Myocyte (in vitro differentiated cells): ENCODE results near the gene MEGF11. TPM values are rescaled to one million over a fixed set of nuclear protein-coding genes. Genes with fewer than 3 reads are reported as not detected.
"Not testable (repeated sequence)": the region's sequence is repeated elsewhere in the genome, so short reads cannot be mapped to it uniquely, and the experiment has no call there.

Source experiments
- DNase-seq: peaks from one replicate; pipeline ENCODE4 v3.0.0-alpha.2; 2012; ENCODE audit warnings: low read depth
- total RNA-seq: library from RNA; depleted of rRNA; stranded (reverse); fragments of >200 nt; gene quantifications from 2 replicates; pipeline ENCODE4 v1.2.3, GENCODE V29; 2014

Gene MEGF11
- total RNA-seq, 1 donor from 2014 or later, result not detected

- peak; percentile 18 for DNase-seq
Observed at GRCh38 chr15:65903296-65904073, 350.1 kb downstream of the MEGF11 start.

GRCh38 chr15:65902373-65902772 lies 351.2 kb downstream of the MEGF11 start:
- DNase-seq, result peak; percentile 32

- DNase-seq, result no peak
Observed at GRCh38 chr15:65901836-65902235, 351.7 kb downstream of the MEGF11 start.

- DNase-seq, result no peak
Observed at GRCh38 chr15:65901336-65901735, 352.2 kb downstream of the MEGF11 start.

GRCh38 chr15:65900488-65900887 lies 353.1 kb downstream of the MEGF11 start:
- DNase-seq, result no peak

- DNase-seq, result no peak
Observed at GRCh38 chr15:65896236-65896635, 357.3 kb downstream of the MEGF11 start.

- DNase-seq, result no peak
Observed at GRCh38 chr15:65893060-65893459, 360.5 kb downstream of the MEGF11 start.

- DNase-seq, result no peak
Observed at GRCh38 chr15:65888981-65889380, 364.6 kb downstream of the MEGF11 start.

GRCh38 chr15:65887565-65887964 lies 366.0 kb downstream of the MEGF11 start:
- no peak for DNase-seq

- no peak for DNase-seq
Observed at GRCh38 chr15:65885668-65886218, 367.8 kb downstream of the MEGF11 start.

GRCh38 chr15:65884511-65884910 lies 369.0 kb downstream of the MEGF11 start:
- no peak for DNase-seq

- DNase-seq, result no peak
Observed at GRCh38 chr15:65883571-65883970, 370.0 kb downstream of the MEGF11 start.

- DNase-seq, result no peak
Observed at GRCh38 chr15:65881766-65882434, 371.6 kb downstream of the MEGF11 start.

- DNase-seq, result no peak
Observed at GRCh38 chr15:65877749-65878148, 375.8 kb downstream of the MEGF11 start.

- DNase-seq, result no peak
Observed at GRCh38 chr15:65875458-65875857, 378.1 kb downstream of the MEGF11 start.

GRCh38 chr15:65873256-65873655 lies 380.3 kb downstream of the MEGF11 start:
- DNase-seq, result no peak

GRCh38 chr15:65872596-65872995 lies 381.0 kb downstream of the MEGF11 start:
- peak; percentile 5 for DNase-seq

- not testable (repeated sequence) for DNase-seq
Observed at GRCh38 chr15:65871886-65872285, 381.7 kb downstream of the MEGF11 start.

GRCh38 chr15:65870889-65871533 lies 382.5 kb downstream of the MEGF11 start:
- peak; percentile 32 for DNase-seq

GRCh38 chr15:65869954-65870871 lies 383.3 kb downstream of the MEGF11 start:
- DNase-seq, result peak; percentile 33
